HepG2 (cell line): ENCODE data around the gene SLC22A23. TPM values are rescaled to one million over a fixed set of nuclear protein-coding genes. Genes with fewer than 3 reads are reported as not detected.

ENCODE experiments used
- FOXC1 ChIP-seq: sonication (generic); formaldehyde crosslinking; IDR thresholded peaks from 2 replicates; pipeline ENCODE4 v1.8.0; 2022; ENCODE audit warnings: mild to moderate bottlenecking, missing genetic modification reagents, borderline replicate concordance
- HIVEP1 ChIP-seq: sonication (generic); formaldehyde crosslinking; IDR thresholded peaks from 2 replicates; pipeline ENCODE4 v1.4.0; 2020; ENCODE audit warnings: mild to moderate bottlenecking, missing genetic modification reagents
- KDM3A ChIP-seq: IDR thresholded peaks from 2 replicates; pipeline ENCODE4 v1.6.1; 2018; ENCODE audit warnings: low read depth, missing compliant biosample characterization
- MAX ChIP-seq: IDR thresholded peaks from 2 replicates; pipeline ENCODE4 v1.6.1; 2012; ENCODE audit warnings: inconsistent platforms
- MXI1 ChIP-seq: IDR thresholded peaks from 3 replicates; pipeline ENCODE4 v1.6.1; 2012; ENCODE audit warnings: low read depth, low read length, inconsistent platforms, borderline replicate concordance
- NCOA1 ChIP-seq: sonication (generic); formaldehyde crosslinking; IDR thresholded peaks from 2 replicates; pipeline ENCODE4 v1.9.0; 2021; ENCODE audit warnings: missing genetic modification reagents
- RFXANK ChIP-seq: IDR thresholded peaks from 2 replicates; pipeline ENCODE4 v1.6.1; 2016
- SRSF9 ChIP-seq: fragments of 200-400 bp; formaldehyde crosslinking; IDR thresholded peaks from 2 replicates; pipeline ENCODE4 v1.6.1; 2018; ENCODE audit warnings: borderline replicate concordance, mild to moderate bottlenecking, low read depth, low read length; ENCODE audit not compliant: insufficient read depth, poor library complexity, severe bottlenecking
- TAF1 ChIP-seq: sonication (generic); formaldehyde crosslinking; IDR thresholded peaks from 2 replicates; pipeline ENCODE4 v1.4.0; 2020; ENCODE audit warnings: missing genetic modification reagents
- ZFAT ChIP-seq: sonication (generic); formaldehyde crosslinking; conservative IDR thresholded peaks from 2 replicates; pipeline ENCODE4 v1.8.1; 2023; ENCODE audit warnings: missing genetic modification reagents, inconsistent platforms
- ZNF207 ChIP-seq: fragments of 450-650 bp; IDR thresholded peaks from 2 replicates; pipeline ENCODE4 v1.6.1; 2016; ENCODE audit warnings: antibody characterized with exemption, borderline replicate concordance
- ZNF337 ChIP-seq: sonication (generic); formaldehyde crosslinking; IDR thresholded peaks from 2 replicates; pipeline ENCODE4 v1.5.1; 2020; ENCODE audit warnings: missing genetic modification reagents, low read depth, mild to moderate bottlenecking, borderline replicate concordance
- ZNF607 ChIP-seq: sonication (generic); formaldehyde crosslinking; IDR thresholded peaks from 2 replicates; pipeline ENCODE4 v1.5.1; 2020; ENCODE audit warnings: missing genetic modification reagents, mild to moderate bottlenecking, borderline replicate concordance
- ZNF687 ChIP-seq: sonication (generic); formaldehyde crosslinking; IDR thresholded peaks from 2 replicates; pipeline ENCODE4 v1.5.1; 2020; ENCODE audit warnings: mild to moderate bottlenecking, missing genetic modification reagents, moderate library complexity
- ZNF780A ChIP-seq: sonication (generic); formaldehyde crosslinking; IDR thresholded peaks from 2 replicates; pipeline ENCODE4 v1.8.0; 2022; ENCODE audit warnings: mild to moderate bottlenecking, missing genetic modification reagents, moderate library complexity
- polyA plus RNA-seq, 8 experiments: library from polyadenylated mRNA; depleted of rRNA in 3 of 8; stranded (reverse) in 7 of 8; unstranded in 1 of 8; fragments of >200 nt; fragmentation: Illumina TruSeq in 4 of 8; extraction: Trizol in 4 of 8; gene quantifications; 2 replicates each; pipeline versions ENCODE4 v1.2.1 to v1.2.3, GENCODE V29; 2011 to 2016; ENCODE audit warnings: low read depth in 4 of 8, missing spikeins in 1 of 8, mixed read lengths in 1 of 8; ENCODE audit not compliant: insufficient read depth in 1 of 8
- total RNA-seq, 5 experiments: library from RNA; depleted of rRNA; stranded (reverse); fragments of >200 nt; fragmentation: Illumina TruSeq; extraction: Trizol; gene quantifications; 2 replicates each; pipeline ENCODE4 v1.2.3, GENCODE V29; 2016; ENCODE audit warnings: low read depth in 1 of 5
- TF ChIP-seq, protein P1 (sequence below): sonication (generic); formaldehyde crosslinking; IDR thresholded peaks from 2 replicates; pipeline ENCODE4 v1.8.0; 2022; ENCODE audit warnings: missing genetic modification reagents, low read depth, mild to moderate bottlenecking, borderline replicate concordance
- TF ChIP-seq, protein P2 (sequence below): IDR thresholded peaks from 2 replicates; pipeline ENCODE4 v1.6.1; 2016
- TF ChIP-seq, protein P3 (sequence below): sonication (generic); formaldehyde crosslinking; IDR thresholded peaks from 2 replicates; pipeline ENCODE4 v1.4.0; 2020; ENCODE audit warnings: mild to moderate bottlenecking, missing genetic modification reagents, borderline replicate concordance

The SLC22A23 gene
- total and polyA plus RNA-seq, 2 of the 13 experiments (the other 11 are each of a cell fraction or from before 2014, with no cell fraction given), result 11.8 to 17.5 TPM

- TF ChIP-seq ZNF687 (CRISPR knock-in tag) (peak; percentile 92), ZNF607 (CRISPR knock-in tag) (peak; percentile 96), TAF1 (peak; percentile 78; the same call in 1 of the 2 replicates), KDM3A (CRISPR knock-in tag) (0 out of 2 replicates have a peak, but pooled peaks have one; percentile 80), SRSF9 (no peak), ZNF780A (CRISPR knock-in tag) (peak; percentile 43; the same call in 1 of the 2 replicates), ZFAT (CRISPR knock-in tag) (no peak; the same call in 1 of the 2 replicates), RFXANK (CRISPR knock-in tag) (peak; percentile 88), MXI1 (peak; percentile 93), ZNF207 (no peak), MAX (peak; percentile 97), HIVEP1 (CRISPR knock-in tag) (peak; percentile 68), NCOA1 (CRISPR knock-in tag) (no peak), ZNF337 (CRISPR knock-in tag) (no peak), FOXC1 (CRISPR knock-in tag) (peak; percentile 64; the same call in 1 of the 2 replicates)
- TF ChIP-seq, protein P1, sequence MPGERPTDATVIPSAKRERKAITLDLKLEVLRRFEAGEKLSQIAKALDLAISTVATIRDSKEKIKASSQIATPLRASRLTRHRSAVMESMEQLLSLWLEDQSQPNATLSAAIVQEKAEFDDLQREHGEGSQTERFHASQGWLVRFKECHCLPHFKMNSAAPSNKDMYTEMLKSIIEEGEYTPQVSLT (CRISPR knock-in tag), result no peak
- TF ChIP-seq, protein P2, sequence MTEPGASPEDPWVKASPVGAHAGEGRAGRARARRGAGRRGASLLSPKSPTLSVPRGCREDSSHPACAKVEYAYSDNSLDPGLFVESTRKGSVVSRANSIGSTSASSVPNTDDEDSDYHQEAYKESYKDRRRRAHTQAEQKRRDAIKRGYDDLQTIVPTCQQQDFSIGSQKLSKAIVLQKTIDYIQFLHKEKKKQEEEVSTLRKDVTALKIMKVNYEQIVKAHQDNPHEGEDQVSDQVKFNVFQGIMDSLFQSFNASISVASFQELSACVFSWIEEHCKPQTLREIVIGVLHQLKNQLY, result 0 out of 2 replicates have a peak, but pooled peaks have one; percentile 40
- TF ChIP-seq, protein P3, sequence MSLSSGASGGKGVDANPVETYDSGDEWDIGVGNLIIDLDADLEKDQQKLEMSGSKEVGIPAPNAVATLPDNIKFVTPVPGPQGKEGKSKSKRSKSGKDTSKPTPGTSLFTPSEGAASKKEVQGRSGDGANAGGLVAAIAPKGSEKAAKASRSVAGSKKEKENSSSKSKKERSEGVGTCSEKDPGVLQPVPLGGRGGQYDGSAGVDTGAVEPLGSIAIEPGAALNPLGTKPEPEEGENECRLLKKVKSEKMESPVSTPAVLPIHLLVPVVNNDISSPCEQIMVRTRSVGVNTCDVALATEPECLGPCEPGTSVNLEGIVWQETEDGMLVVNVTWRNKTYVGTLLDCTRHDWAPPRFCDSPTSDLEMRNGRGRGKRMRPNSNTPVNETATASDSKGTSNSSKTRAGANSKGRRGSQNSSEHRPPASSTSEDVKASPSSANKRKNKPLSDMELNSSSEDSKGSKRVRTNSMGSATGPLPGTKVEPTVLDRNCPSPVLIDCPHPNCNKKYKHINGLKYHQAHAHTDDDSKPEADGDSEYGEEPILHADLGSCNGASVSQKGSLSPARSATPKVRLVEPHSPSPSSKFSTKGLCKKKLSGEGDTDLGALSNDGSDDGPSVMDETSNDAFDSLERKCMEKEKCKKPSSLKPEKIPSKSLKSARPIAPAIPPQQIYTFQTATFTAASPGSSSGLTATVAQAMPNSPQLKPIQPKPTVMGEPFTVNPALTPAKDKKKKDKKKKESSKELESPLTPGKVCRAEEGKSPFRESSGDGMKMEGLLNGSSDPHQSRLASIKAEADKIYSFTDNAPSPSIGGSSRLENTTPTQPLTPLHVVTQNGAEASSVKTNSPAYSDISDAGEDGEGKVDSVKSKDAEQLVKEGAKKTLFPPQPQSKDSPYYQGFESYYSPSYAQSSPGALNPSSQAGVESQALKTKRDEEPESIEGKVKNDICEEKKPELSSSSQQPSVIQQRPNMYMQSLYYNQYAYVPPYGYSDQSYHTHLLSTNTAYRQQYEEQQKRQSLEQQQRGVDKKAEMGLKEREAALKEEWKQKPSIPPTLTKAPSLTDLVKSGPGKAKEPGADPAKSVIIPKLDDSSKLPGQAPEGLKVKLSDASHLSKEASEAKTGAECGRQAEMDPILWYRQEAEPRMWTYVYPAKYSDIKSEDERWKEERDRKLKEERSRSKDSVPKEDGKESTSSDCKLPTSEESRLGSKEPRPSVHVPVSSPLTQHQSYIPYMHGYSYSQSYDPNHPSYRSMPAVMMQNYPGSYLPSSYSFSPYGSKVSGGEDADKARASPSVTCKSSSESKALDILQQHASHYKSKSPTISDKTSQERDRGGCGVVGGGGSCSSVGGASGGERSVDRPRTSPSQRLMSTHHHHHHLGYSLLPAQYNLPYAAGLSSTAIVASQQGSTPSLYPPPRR (CRISPR knock-in tag), result peak; percentile 77; the same call in 1 of the 2 replicates
Observed at GRCh38 chr6:3258720-3259490, 197.9 kb downstream of the SLC22A23 start, which contains the start of gene PSMG4 (continued).
